HepG2 (cell line): Measurements from ENCODE around the gene SORBS2. TPM values are rescaled to one million over a fixed set of nuclear protein-coding genes. Genes with fewer than 3 reads are reported as not detected.

ENCODE experiments used
- ATAC-seq: fragments of 200-7000 bp; cut with Tn5 transposase; 3 replicates; pipeline ENCODE4 v1.9.1; 2020; ENCODE audit warnings: mild to moderate bottlenecking, moderate library complexity
- BruUV-seq: library from RNA; stranded (reverse); fragments of 400-500 nt; replicated peaks from 2 replicates; lab custom pipeline; 2021; lab: Mats Ljungman, UMichigan
- CTCF ChIA-PET: fragments of 300-600 bp; formaldehyde crosslinking; extraction: SDS; loops from one replicate; lab custom pipeline; 2021; ENCODE audit warnings: low total read pairs, inconsistent platforms, low intra/inter-chr PET ratio; lab: Yijun Ruan, JAX
- POLR2A ChIA-PET: fragments of 350-600 bp; sonication (Branson Sonifier 250); formaldehyde crosslinking; loops from one replicate; lab custom pipeline; 2020; ENCODE audit warnings: antibody characterized with exemption, inconsistent platforms; lab: Yijun Ruan, JAX
- DNase-seq: peaks from one replicate; pipeline ENCODE4 v3.0.0-alpha.2; 2015; ENCODE audit warnings: low spot score
- FAIRE-seq: peaks from 3 replicates; lab custom pipeline; 2011; peaks lifted over from hg19 to GRCh38; lab: Jason Lieb, UNC
- H2AFZ ChIP-seq: one replicate; pipeline ENCODE4 v1.6.1; 2011; ENCODE audit warnings: low read length, inconsistent platforms
- H3K27ac ChIP-seq: fragments of 300-600 bp; 3 replicates; pipeline ENCODE4 v1.8.0; 2011; ENCODE audit warnings: mixed run types, mild to moderate bottlenecking, mixed read lengths, low read length, inconsistent platforms; ENCODE audit not compliant: insufficient read depth; ENCODE audit errors: extremely low read length
- H3K27me3 ChIP-seq, 2 experiments: fragments of 200-600 bp in 1 of 2; 2 replicates in 1 of 2; 3 replicates in 1 of 2; pipeline versions ENCODE4 v1.6.0 to v1.8.0; 2011; ENCODE audit warnings: low read length in 2 of 2, mild to moderate bottlenecking in 2 of 2, moderate library complexity in 2 of 2, inconsistent platforms in 1 of 2; ENCODE audit not compliant: insufficient read depth in 2 of 2, control insufficient read depth in 1 of 2
- H3K36me3 ChIP-seq, 2 experiments: fragments of 200-600 bp in 1 of 2; replicated peaks in 1 of 2; 2 replicates in 1 of 2; 3 replicates in 1 of 2; pipeline versions ENCODE4 v1.5.1 to v1.8.0; 2011; ENCODE audit warnings: low read length in 2 of 2, inconsistent platforms in 1 of 2; ENCODE audit not compliant: insufficient read depth in 2 of 2, control insufficient read depth in 1 of 2
- H3K4me1 ChIP-seq: 2 replicates; pipeline ENCODE4 v1.5.1; 2012; ENCODE audit warnings: low read length, inconsistent platforms; ENCODE audit not compliant: insufficient read depth
- H3K4me2 ChIP-seq: 2 replicates; pipeline ENCODE4 v1.6.0; 2011; ENCODE audit warnings: low read depth, low read length, inconsistent platforms
- H3K4me3 ChIP-seq, 3 experiments: fragments of 200-600 bp in 1 of 3; sonication (generic), shearing (Covaris generic) in 1 of 3; replicated peaks in 1 of 3; 2 replicates each; pipeline ENCODE4 v1.5.1; 2011 to 2016; ENCODE audit warnings: low read length in 3 of 3, inconsistent platforms in 2 of 3, low read depth in 2 of 3, mild to moderate bottlenecking in 2 of 3, control low read depth in 1 of 3, mixed read lengths in 1 of 3; ENCODE audit not compliant: insufficient read depth in 1 of 3
- H3K79me2 ChIP-seq: one replicate; pipeline ENCODE4 v1.6.1; 2011; ENCODE audit warnings: low read length, inconsistent platforms; ENCODE audit not compliant: insufficient read depth
- H3K9ac ChIP-seq: 2 replicates; pipeline ENCODE4 v1.6.0; 2011; ENCODE audit warnings: mild to moderate bottlenecking, low read depth, low read length, inconsistent platforms; ENCODE audit not compliant: insufficient read depth
- H3K9me3 ChIP-seq: 2 replicates; pipeline ENCODE4 v1.5.1; 2012; ENCODE audit warnings: mild to moderate bottlenecking, low read length
- H4K20me1 ChIP-seq: 2 replicates; pipeline ENCODE4 v1.6.0; 2011; ENCODE audit warnings: inconsistent platforms, mild to moderate bottlenecking, low read length, moderate library complexity; ENCODE audit not compliant: insufficient read depth
- ZNF460 ChIP-seq: sonication (generic); formaldehyde crosslinking; IDR thresholded peaks from 2 replicates; pipeline ENCODE4 v1.5.1; 2020; ENCODE audit warnings: missing genetic modification reagents, mild to moderate bottlenecking, borderline replicate concordance
- WGBS: methylation state at CpG from one replicate; pipeline ENCODE4 v1.1.6; 2017; ENCODE audit warnings: low lambda C conversion rate; 5-methylcytosine and 5-hydroxymethylcytosine counted together
- in situ Hi-C: cut with HindIII; loops from 2 replicates; pipeline ENCODE4 v1.10.0; 2017; ENCODE audit warnings: low pct_unique_long_range_greater_than_20kb; ENCODE audit not compliant: extremely low pct_ligation_motif_present
- intact Hi-C: fragments of 100-400 bp; cut with micrococcal nuclease; formaldehyde crosslinking; loops from one replicate; pipeline ENCODE4 v1.10.0; 2022; ENCODE audit not compliant: unreplicated experiment
- polyA plus RNA-seq, 8 experiments: library from polyadenylated mRNA; depleted of rRNA in 3 of 8; stranded (reverse) in 7 of 8; unstranded in 1 of 8; fragments of >200 nt; fragmentation: Illumina TruSeq in 4 of 8; extraction: Trizol in 4 of 8; gene quantifications; 2 replicates each; pipeline versions ENCODE4 v1.2.1 to v1.2.3, GENCODE V29; 2011 to 2016; ENCODE audit warnings: low read depth in 4 of 8, missing spikeins in 1 of 8, mixed read lengths in 1 of 8; ENCODE audit not compliant: insufficient read depth in 1 of 8
- total RNA-seq, 5 experiments: library from RNA; depleted of rRNA; stranded (reverse); fragments of >200 nt; fragmentation: Illumina TruSeq; extraction: Trizol; gene quantifications; 2 replicates each; pipeline ENCODE4 v1.2.3, GENCODE V29; 2016; ENCODE audit warnings: low read depth in 1 of 5
- TF ChIP-seq, protein P1 (sequence below): sonication (generic); formaldehyde crosslinking; IDR thresholded peaks from 2 replicates; pipeline ENCODE4 v1.4.0; 2020; ENCODE audit warnings: missing genetic modification reagents
- TF ChIP-seq, protein P2 (sequence below): sonication (generic); formaldehyde crosslinking; IDR thresholded peaks from 2 replicates; pipeline ENCODE4 v1.5.1; 2020; ENCODE audit warnings: mild to moderate bottlenecking, missing genetic modification reagents, moderate library complexity

Gene SORBS2
- total and polyA plus RNA-seq, 2 of the 13 experiments (the other 11 are each of a cell fraction or from before 2014, with no cell fraction given), result 25.0 to 80.5 TPM

DNA sequence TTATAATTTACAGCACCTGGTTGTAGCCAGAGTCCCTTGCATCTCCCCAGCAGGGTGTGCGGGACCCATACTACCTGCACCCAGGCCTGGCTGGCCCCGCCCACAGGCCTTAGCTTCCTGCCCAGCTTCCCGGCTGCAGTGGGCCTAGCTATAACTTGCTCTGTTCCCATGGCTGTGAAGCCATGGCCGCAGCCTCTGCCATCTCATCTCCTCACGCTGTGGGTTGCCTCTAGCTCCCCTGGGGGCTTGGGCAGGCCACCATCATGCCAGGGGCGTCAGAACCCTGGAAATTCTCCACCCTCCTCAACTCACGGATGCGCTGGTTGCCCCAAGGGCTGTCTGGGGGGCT, 26.1 kb upstream of the SORBS2 start:
- CTCF ChIA-PET, result no interaction called here
- ATAC-seq (no peak), FAIRE-seq (no peak)
- Histone ChIP-seq H2AFZ (no peak overlapping the region), H3K4me3 (no peak overlapping the region), H3K9ac (no peak overlapping the region), H3K27ac (no peak overlapping the region), H3K9me3 (peaks cover 11% of the 10 kb centered on the region), H3K4me2 (no peak overlapping the region), H4K20me1 (no peaks in the 10 kb centered on the region), H3K36me3 (no peaks in the 10 kb centered on the region), H3K79me2 (no peaks in the 10 kb centered on the region)
- no TSS peak for BruUV-seq
- intact Hi-C loops (no loop called here), in situ Hi-C loops (no loop called here)
- POLR2A ChIA-PET, result no interaction called here
- TF ChIP-seq, protein P1, sequence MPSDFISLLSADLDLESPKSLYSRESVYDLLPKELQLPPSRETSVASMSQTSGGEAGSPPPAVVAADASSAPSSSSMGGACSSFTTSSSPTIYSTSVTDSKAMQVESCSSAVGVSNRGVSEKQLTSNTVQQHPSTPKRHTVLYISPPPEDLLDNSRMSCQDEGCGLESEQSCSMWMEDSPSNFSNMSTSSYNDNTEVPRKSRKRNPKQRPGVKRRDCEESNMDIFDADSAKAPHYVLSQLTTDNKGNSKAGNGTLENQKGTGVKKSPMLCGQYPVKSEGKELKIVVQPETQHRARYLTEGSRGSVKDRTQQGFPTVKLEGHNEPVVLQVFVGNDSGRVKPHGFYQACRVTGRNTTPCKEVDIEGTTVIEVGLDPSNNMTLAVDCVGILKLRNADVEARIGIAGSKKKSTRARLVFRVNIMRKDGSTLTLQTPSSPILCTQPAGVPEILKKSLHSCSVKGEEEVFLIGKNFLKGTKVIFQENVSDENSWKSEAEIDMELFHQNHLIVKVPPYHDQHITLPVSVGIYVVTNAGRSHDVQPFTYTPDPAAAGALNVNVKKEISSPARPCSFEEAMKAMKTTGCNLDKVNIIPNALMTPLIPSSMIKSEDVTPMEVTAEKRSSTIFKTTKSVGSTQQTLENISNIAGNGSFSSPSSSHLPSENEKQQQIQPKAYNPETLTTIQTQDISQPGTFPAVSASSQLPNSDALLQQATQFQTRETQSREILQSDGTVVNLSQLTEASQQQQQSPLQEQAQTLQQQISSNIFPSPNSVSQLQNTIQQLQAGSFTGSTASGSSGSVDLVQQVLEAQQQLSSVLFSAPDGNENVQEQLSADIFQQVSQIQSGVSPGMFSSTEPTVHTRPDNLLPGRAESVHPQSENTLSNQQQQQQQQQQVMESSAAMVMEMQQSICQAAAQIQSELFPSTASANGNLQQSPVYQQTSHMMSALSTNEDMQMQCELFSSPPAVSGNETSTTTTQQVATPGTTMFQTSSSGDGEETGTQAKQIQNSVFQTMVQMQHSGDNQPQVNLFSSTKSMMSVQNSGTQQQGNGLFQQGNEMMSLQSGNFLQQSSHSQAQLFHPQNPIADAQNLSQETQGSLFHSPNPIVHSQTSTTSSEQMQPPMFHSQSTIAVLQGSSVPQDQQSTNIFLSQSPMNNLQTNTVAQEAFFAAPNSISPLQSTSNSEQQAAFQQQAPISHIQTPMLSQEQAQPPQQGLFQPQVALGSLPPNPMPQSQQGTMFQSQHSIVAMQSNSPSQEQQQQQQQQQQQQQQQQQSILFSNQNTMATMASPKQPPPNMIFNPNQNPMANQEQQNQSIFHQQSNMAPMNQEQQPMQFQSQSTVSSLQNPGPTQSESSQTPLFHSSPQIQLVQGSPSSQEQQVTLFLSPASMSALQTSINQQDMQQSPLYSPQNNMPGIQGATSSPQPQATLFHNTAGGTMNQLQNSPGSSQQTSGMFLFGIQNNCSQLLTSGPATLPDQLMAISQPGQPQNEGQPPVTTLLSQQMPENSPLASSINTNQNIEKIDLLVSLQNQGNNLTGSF (CRISPR knock-in tag), result no peak
- TF ChIP-seq ZNF460 (CRISPR knock-in tag), result no peak
- TF ChIP-seq, protein P2, sequence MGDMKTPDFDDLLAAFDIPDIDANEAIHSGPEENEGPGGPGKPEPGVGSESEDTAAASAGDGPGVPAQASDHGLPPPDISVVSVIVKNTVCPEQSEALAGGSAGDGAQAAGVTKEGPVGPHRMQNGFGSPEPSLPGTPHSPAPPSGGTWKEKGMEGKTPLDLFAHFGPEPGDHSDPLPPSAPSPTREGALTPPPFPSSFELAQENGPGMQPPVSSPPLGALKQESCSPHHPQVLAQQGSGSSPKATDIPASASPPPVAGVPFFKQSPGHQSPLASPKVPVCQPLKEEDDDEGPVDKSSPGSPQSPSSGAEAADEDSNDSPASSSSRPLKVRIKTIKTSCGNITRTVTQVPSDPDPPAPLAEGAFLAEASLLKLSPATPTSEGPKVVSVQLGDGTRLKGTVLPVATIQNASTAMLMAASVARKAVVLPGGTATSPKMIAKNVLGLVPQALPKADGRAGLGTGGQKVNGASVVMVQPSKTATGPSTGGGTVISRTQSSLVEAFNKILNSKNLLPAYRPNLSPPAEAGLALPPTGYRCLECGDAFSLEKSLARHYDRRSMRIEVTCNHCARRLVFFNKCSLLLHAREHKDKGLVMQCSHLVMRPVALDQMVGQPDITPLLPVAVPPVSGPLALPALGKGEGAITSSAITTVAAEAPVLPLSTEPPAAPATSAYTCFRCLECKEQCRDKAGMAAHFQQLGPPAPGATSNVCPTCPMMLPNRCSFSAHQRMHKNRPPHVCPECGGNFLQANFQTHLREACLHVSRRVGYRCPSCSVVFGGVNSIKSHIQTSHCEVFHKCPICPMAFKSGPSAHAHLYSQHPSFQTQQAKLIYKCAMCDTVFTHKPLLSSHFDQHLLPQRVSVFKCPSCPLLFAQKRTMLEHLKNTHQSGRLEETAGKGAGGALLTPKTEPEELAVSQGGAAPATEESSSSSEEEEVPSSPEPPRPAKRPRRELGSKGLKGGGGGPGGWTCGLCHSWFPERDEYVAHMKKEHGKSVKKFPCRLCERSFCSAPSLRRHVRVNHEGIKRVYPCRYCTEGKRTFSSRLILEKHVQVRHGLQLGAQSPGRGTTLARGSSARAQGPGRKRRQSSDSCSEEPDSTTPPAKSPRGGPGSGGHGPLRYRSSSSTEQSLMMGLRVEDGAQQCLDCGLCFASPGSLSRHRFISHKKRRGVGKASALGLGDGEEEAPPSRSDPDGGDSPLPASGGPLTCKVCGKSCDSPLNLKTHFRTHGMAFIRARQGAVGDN, result 0 out of 2 replicates have a peak, but pooled peaks have one; percentile 12
- TF ChIP-seq, all 625 proteins: peak for 1
- H3K27me3 ChIP-seq, result no peaks in the 10 kb centered on the region
- WGBS, result 90% methylated on average over 4 of the region's 8 CpGs
- DNase-seq, result no peak
- H3K4me1 ChIP-seq, result peaks cover 49% of the 10 kb centered on the region
